Panc1 (cell line): ENCODE measurements around the gene UQCRFS1. TPM values are rescaled to one million over a fixed set of nuclear protein-coding genes. Genes with fewer than 3 reads are reported as not detected.

ENCODE experiments used
- ATAC-seq: fragments of 200-7000 bp; cut with Tn5 transposase; 2 replicates; pipeline ENCODE4 v1.9.1; 2020; ENCODE audit warnings: mild to moderate bottlenecking, moderate library complexity
- BruUV-seq: library from RNA; stranded (reverse); fragments of 400-500 nt; replicated peaks from 2 replicates; lab custom pipeline; 2021; lab: Mats Ljungman, UMichigan
- CTCF ChIA-PET: fragments of 300-600 bp; sonication (Branson Sonifier 250); formaldehyde crosslinking; loops from one replicate; lab custom pipeline; 2022; ENCODE audit warnings: antibody characterized with exemption; lab: Charles Lee
- POLR2A ChIA-PET: fragments of 300-600 bp; sonication (Branson Sonifier 250); formaldehyde crosslinking; loops from one replicate; lab custom pipeline; 2022; ENCODE audit warnings: antibody characterized with exemption; lab: Charles Lee
- DNase-seq: peaks from one replicate; pipeline ENCODE4 v3.0.0-alpha.2; 2010; ENCODE audit warnings: low read depth, low spot score
- H3K27ac ChIP-seq: 2 replicates; pipeline ENCODE4 v1.5.1; 2011; ENCODE audit warnings: mild to moderate bottlenecking, low read length, inconsistent platforms
- H3K27me3 ChIP-seq: fragments of 200-500 bp; sonication (Bioruptor generic); 2 replicates; pipeline ENCODE4 v1.6.0; 2014; ENCODE audit warnings: low read length, inconsistent platforms; ENCODE audit not compliant: control insufficient read depth, insufficient read depth
- H3K36me3 ChIP-seq: fragments of 200-500 bp; sonication (Bioruptor generic); 2 replicates; pipeline ENCODE4 v1.5.1; 2014; ENCODE audit warnings: inconsistent platforms, mild to moderate bottlenecking, low read length, moderate library complexity; ENCODE audit not compliant: control insufficient read depth, insufficient read depth
- H3K4me1 ChIP-seq: 2 replicates; pipeline ENCODE4 v1.5.1; 2011; ENCODE audit warnings: inconsistent platforms, mild to moderate bottlenecking, low read length, moderate library complexity; ENCODE audit not compliant: control insufficient read depth, insufficient read depth
- H3K4me3 ChIP-seq, 2 experiments: 2 replicates each; pipeline ENCODE4 v1.5.1; 2011 to 2012; ENCODE audit warnings: low read depth in 2 of 2, low read length in 2 of 2, mild to moderate bottlenecking in 2 of 2, inconsistent platforms in 1 of 2, moderate library complexity in 1 of 2
- H3K9me3 ChIP-seq: fragments of 200-500 bp; sonication (Bioruptor generic); 2 replicates; pipeline ENCODE4 v1.5.1; 2014; ENCODE audit warnings: low read depth, mild to moderate bottlenecking, inconsistent platforms, low read length, moderate library complexity; ENCODE audit not compliant: control insufficient read depth, insufficient read depth
- POLR2AphosphoS5 ChIP-seq: IDR thresholded peaks from 2 replicates; pipeline ENCODE4 v1.6.1; 2012; ENCODE audit warnings: mild to moderate bottlenecking, low read depth, low read length, moderate library complexity
- REST ChIP-seq, 2 experiments: IDR thresholded peaks; 2 replicates each; pipeline ENCODE4 v1.6.1; 2011 to 2012; ENCODE audit warnings: low read depth in 2 of 2, control low read depth in 1 of 2, low read length in 1 of 2, mild to moderate bottlenecking in 1 of 2, moderate library complexity in 1 of 2; ENCODE audit not compliant: insufficient read depth in 1 of 2
- SIN3A ChIP-seq: IDR thresholded peaks from 2 replicates; pipeline ENCODE4 v1.6.1; 2012; ENCODE audit warnings: low read depth, mild to moderate bottlenecking, low read length, moderate library complexity, borderline replicate concordance; ENCODE audit not compliant: insufficient read depth
- TCF7L2 ChIP-seq: IDR thresholded peaks from 2 replicates; pipeline ENCODE4 v1.6.1; 2011; ENCODE audit warnings: mild to moderate bottlenecking, low read depth, low read length, inconsistent platforms
- in situ Hi-C: cut with HindIII; loops from 2 replicates; pipeline ENCODE4 v1.10.0; 2016; ENCODE audit warnings: low sequenced_read_pairs, low pct_unique_long_range_greater_than_20kb
- intact Hi-C: fragments of 100-400 bp; cut with micrococcal nuclease; formaldehyde crosslinking; loops from one replicate; pipeline ENCODE4 v1.10.0; 2022; ENCODE audit not compliant: unreplicated experiment
- total RNA-seq: library from RNA; stranded (reverse); gene quantifications from one replicate; pipeline ENCODE4 v1.2.1, GENCODE V29; 2021; ENCODE audit not compliant: unreplicated experiment
- TF ChIP-seq, protein P1 (sequence below): fragments of 450-650 bp; IDR thresholded peaks from 2 replicates; pipeline ENCODE4 v1.5.1; 2017; ENCODE audit warnings: mild to moderate bottlenecking

The UQCRFS1 gene
- total RNA-seq, 1 experiment from 2014 or later = 70.0 TPM

DNA sequence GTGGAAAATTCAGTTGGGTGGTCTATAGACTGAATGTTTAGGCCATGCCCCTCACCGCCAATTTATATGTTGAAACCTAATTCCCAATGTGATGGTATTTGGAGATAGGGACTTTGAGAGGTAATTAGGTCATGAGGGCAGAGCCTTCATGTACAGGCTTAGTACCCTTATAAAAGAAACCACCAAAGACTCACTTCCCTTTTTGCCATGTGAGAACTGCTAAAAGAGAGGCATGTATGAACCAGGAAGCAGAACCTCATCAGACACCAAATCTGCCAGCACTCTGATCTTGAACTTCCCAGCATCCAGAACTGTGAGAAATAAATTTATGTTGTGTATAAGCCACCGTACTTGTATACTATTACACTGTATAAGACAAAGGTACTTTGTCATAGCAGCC lies 40.6 kb downstream of the UQCRFS1 start:
- ATAC-seq (no peak), DNase-seq (no peak)
- Histone ChIP-seq H3K4me1 (no peaks in the 10 kb centered on the region), H3K9me3 (no peaks in the 10 kb centered on the region), H3K36me3 (no peaks in the 10 kb centered on the region), H3K4me3 (no peak overlapping the region), H3K27me3 (no peaks in the 10 kb centered on the region), H3K27ac (no peak overlapping the region)
- intact Hi-C loops (no loop called here), in situ Hi-C loops (no loop called here)
- ChIA-PET CTCF (no interaction called here), POLR2A (no interaction called here)
- BruUV-seq = no TSS peak
- TF ChIP-seq POLR2AphosphoS5 (no peak), REST (IDR thresholded peaks at IDR 0.05; ENCODE audit: insufficient read depth in 1 of 2, low read depth in 2 of 2, low read length in 1 of 2) (no peak), SIN3A (no peak), TCF7L2 (no peak)
- TF ChIP-seq, protein P1, sequence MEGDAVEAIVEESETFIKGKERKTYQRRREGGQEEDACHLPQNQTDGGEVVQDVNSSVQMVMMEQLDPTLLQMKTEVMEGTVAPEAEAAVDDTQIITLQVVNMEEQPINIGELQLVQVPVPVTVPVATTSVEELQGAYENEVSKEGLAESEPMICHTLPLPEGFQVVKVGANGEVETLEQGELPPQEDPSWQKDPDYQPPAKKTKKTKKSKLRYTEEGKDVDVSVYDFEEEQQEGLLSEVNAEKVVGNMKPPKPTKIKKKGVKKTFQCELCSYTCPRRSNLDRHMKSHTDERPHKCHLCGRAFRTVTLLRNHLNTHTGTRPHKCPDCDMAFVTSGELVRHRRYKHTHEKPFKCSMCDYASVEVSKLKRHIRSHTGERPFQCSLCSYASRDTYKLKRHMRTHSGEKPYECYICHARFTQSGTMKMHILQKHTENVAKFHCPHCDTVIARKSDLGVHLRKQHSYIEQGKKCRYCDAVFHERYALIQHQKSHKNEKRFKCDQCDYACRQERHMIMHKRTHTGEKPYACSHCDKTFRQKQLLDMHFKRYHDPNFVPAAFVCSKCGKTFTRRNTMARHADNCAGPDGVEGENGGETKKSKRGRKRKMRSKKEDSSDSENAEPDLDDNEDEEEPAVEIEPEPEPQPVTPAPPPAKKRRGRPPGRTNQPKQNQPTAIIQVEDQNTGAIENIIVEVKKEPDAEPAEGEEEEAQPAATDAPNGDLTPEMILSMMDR = no peak

DNA sequence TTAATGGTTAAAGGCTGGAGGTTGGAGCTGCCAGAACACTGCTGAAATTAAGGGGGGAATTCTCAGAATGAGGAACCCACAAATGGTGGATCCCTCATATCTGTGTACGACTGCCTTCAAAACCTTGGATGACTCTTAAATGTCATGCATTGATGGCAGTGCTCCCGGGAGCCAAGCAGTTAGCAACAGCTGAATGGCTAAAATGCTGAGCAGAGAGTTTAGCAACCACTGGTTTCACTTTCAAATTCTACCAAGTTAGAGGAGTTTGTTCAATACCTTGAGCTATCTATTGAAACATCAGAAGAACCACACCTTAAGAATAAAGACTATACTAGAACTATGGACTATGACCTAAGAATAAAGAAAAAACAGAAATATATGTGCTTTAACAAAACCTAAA lies 41.4 kb downstream of the UQCRFS1 start:
- in situ Hi-C loops = no loop called here
- DNase-seq = no peak
- Histone ChIP-seq H3K27me3 (no peaks in the 10 kb centered on the region), H3K4me1 (no peaks in the 10 kb centered on the region), H3K4me3 (no peak overlapping the region), H3K27ac (no peak overlapping the region), H3K9me3 (no peaks in the 10 kb centered on the region), H3K36me3 (no peaks in the 10 kb centered on the region)
- BruUV-seq = no TSS peak
- TF ChIP-seq POLR2AphosphoS5 (no peak), TCF7L2 (no peak)
- ATAC-seq = no peak
- ChIA-PET CTCF (no interaction called here), POLR2A (no interaction called here)
- intact Hi-C loops = no loop called here

GRCh38 chr19:29170554-29170953 lies 42.4 kb downstream of the UQCRFS1 start:
- no peak for DNase-seq
- POLR2A ChIA-PET = no interaction called here
- in situ Hi-C loops = no loop called here
- no peak overlapping the region for H3K27ac ChIP-seq
- no peaks in the 10 kb centered on the region for H3K36me3 ChIP-seq
- H3K4me3 ChIP-seq = no peak overlapping the region
- intact Hi-C loops = no loop called here
- no peaks in the 10 kb centered on the region for H3K9me3 ChIP-seq
- H3K4me1 ChIP-seq = no peaks in the 10 kb centered on the region
- TF ChIP-seq POLR2AphosphoS5 (no peak), REST (IDR thresholded peaks at IDR 0.05; ENCODE audit: insufficient read depth in 1 of 2, low read depth in 2 of 2, low read length in 1 of 2) (no peak), SIN3A (no peak), TCF7L2 (no peak)
- TF ChIP-seq, protein P1 = no peak
- CTCF ChIA-PET = no interaction called here
- no peaks in the 10 kb centered on the region for H3K27me3 ChIP-seq
- no peak for ATAC-seq
- no TSS peak for BruUV-seq
